Endothelial cell of umbilical vein (primary cell): ENCODE data around the gene HSH2D. TPM values are rescaled to one million over a fixed set of nuclear protein-coding genes. Genes with fewer than 3 reads are reported as not detected.
"Not testable (repeated sequence)": the region's sequence is repeated elsewhere in the genome, so short reads cannot be mapped to it uniquely, and the experiment has no call there.

Experiments
- BruUV-seq: library from RNA; stranded (reverse); fragments of 400-500 nt; replicated peaks from 2 replicates; lab custom pipeline; 2021; lab: Mats Ljungman, UMichigan
- CTCF ChIA-PET: fragments of 300-600, 350-600 bp; sonication (Branson Sonifier 250); formaldehyde crosslinking; loops from one replicate; lab custom pipeline; 2021; ENCODE audit warnings: antibody characterized with exemption, inconsistent platforms; lab: Charles Lee
- POLR2A ChIA-PET: fragments of 300-600, 350-600 bp; sonication (Branson Sonifier 250); formaldehyde crosslinking; loops from one replicate; lab custom pipeline; 2021; ENCODE audit warnings: antibody characterized with exemption, inconsistent platforms; lab: Charles Lee
- DNase-seq: peaks from one replicate; pipeline ENCODE4 v3.0.0-alpha.2; 2011; ENCODE audit warnings: low read depth, low spot score
- FAIRE-seq: peaks from 2 replicates; lab custom pipeline; 2011; peaks lifted over from hg19 to GRCh38; lab: Jason Lieb, UNC
- H2AFZ ChIP-seq: 2 replicates; pipeline ENCODE4 v1.6.0; 2012; ENCODE audit warnings: low read depth, low read length, control low read depth, inconsistent platforms
- H3K27ac ChIP-seq: 2 replicates; pipeline ENCODE4 v1.5.1; 2011; ENCODE audit warnings: low read depth, mild to moderate bottlenecking, control low read depth, low read length, moderate library complexity; ENCODE audit not compliant: insufficient read depth
- H3K27me3 ChIP-seq, 2 experiments: 2 replicates each; pipeline versions ENCODE4 v1.6.0 to v1.6.1; 2011; ENCODE audit warnings: low read length in 2 of 2, mixed read lengths in 1 of 2; ENCODE audit not compliant: control insufficient read depth in 2 of 2, insufficient read depth in 2 of 2
- H3K36me3 ChIP-seq, 2 experiments: 2 replicates in 1 of 2; 3 replicates in 1 of 2; pipeline ENCODE4 v1.5.1; 2011; ENCODE audit warnings: low read length in 2 of 2, mild to moderate bottlenecking in 1 of 2, moderate library complexity in 1 of 2; ENCODE audit not compliant: control insufficient read depth in 2 of 2, insufficient read depth in 2 of 2; ENCODE audit errors: extremely low read depth in 1 of 2
- H3K4me1 ChIP-seq: 3 replicates; pipeline ENCODE4 v1.5.1; 2011; ENCODE audit warnings: mild to moderate bottlenecking, low read length; ENCODE audit not compliant: control insufficient read depth, insufficient read depth; ENCODE audit errors: extremely low read depth
- H3K4me2 ChIP-seq: 2 replicates; pipeline ENCODE4 v1.6.1; 2011; ENCODE audit warnings: low read length, control low read depth, mixed read lengths; ENCODE audit not compliant: insufficient read depth
- H3K4me3 ChIP-seq, 3 experiments: fragments of 200-600 bp in 1 of 3; sonication (generic), shearing (Covaris generic) in 1 of 3; replicated peaks in 1 of 3; 2 replicates each; pipeline ENCODE4 v1.5.1; 2011 to 2016; ENCODE audit warnings: control low read depth in 3 of 3, low read length in 3 of 3, mild to moderate bottlenecking in 2 of 3, inconsistent platforms in 1 of 3, low read depth in 1 of 3, moderate library complexity in 1 of 3; ENCODE audit not compliant: insufficient read depth in 1 of 3
- H3K79me2 ChIP-seq: 2 replicates; pipeline ENCODE4 v1.6.0; 2012; ENCODE audit warnings: low read length, inconsistent platforms; ENCODE audit not compliant: control insufficient read depth, insufficient read depth
- H3K9ac ChIP-seq: replicated peaks from 2 replicates; pipeline ENCODE3; 2011; ENCODE audit warnings: low read length, control low read depth; ENCODE audit not compliant: insufficient read depth; ENCODE audit errors: extremely low read depth
- H3K9me1 ChIP-seq: replicated peaks from 3 replicates; pipeline ENCODE4 v1.6.0; 2011; ENCODE audit warnings: mild to moderate bottlenecking, low read length; ENCODE audit not compliant: control insufficient read depth, insufficient read depth; ENCODE audit errors: extremely low read depth
- H3K9me3 ChIP-seq: replicated peaks from 2 replicates; pipeline ENCODE4 v1.5.1; 2012; ENCODE audit warnings: low read length, inconsistent platforms; ENCODE audit not compliant: control insufficient read depth, insufficient read depth
- H4K20me1 ChIP-seq: replicated peaks from 2 replicates; pipeline ENCODE3; 2011; ENCODE audit warnings: mild to moderate bottlenecking, low read length; ENCODE audit not compliant: control insufficient read depth, insufficient read depth; ENCODE audit errors: extremely low read depth
- CTCF ChIP-seq, 2 donors: IDR thresholded peaks; 1 replicate in 1 of 2; 2 replicates in 1 of 2; pipeline ENCODE4 v1.5.1; 2011; ENCODE audit warnings: low read length in 2 of 2, mild to moderate bottlenecking in 2 of 2, moderate library complexity in 2 of 2, control low read depth in 1 of 2, inconsistent platforms in 1 of 2, low read depth in 1 of 2; ENCODE audit not compliant: insufficient read depth in 1 of 2; ENCODE audit errors: extremely low read depth in 1 of 2
- EZH2 ChIP-seq: IDR thresholded peaks from 2 replicates; pipeline ENCODE4 v1.6.1; 2012; ENCODE audit warnings: borderline replicate concordance, low read depth, mild to moderate bottlenecking, moderate library complexity, low read length, inconsistent platforms; ENCODE audit not compliant: severe bottlenecking
- FOS ChIP-seq: IDR thresholded peaks from 2 replicates; pipeline ENCODE4 v1.6.1; 2011; ENCODE audit warnings: mild to moderate bottlenecking, low read length, moderate library complexity, borderline replicate concordance; ENCODE audit not compliant: insufficient read depth
- GATA2 ChIP-seq: IDR thresholded peaks from 2 replicates; pipeline ENCODE4 v1.7.0; 2011; ENCODE audit warnings: low read depth, mild to moderate bottlenecking, moderate library complexity, mixed read lengths, low read length; ENCODE audit not compliant: insufficient read length, insufficient read depth
- JUN ChIP-seq: IDR thresholded peaks from 2 replicates; pipeline ENCODE4 v1.6.1; 2011; ENCODE audit warnings: borderline replicate concordance, low read depth; ENCODE audit not compliant: insufficient read length, insufficient read depth
- MYC ChIP-seq: IDR thresholded peaks from one replicate; pipeline ENCODE4 v1.6.1; 2011; ENCODE audit warnings: mild to moderate bottlenecking, low read depth, low read length
- POLR2A ChIP-seq: IDR thresholded peaks from 2 replicates; pipeline ENCODE4 v1.6.1; 2012; ENCODE audit warnings: low read depth, mild to moderate bottlenecking, control low read depth, low read length
- POLR2AphosphoS5 ChIP-seq: IDR thresholded peaks from 2 replicates; pipeline ENCODE4 v1.6.1; 2012; ENCODE audit warnings: low read depth, mild to moderate bottlenecking, control low read depth, low read length, moderate library complexity; ENCODE audit not compliant: insufficient read depth
- dilution Hi-C: fragments of 300-500 bp; cut with MboI; formaldehyde crosslinking; loops from one replicate; pipeline ENCODE4 v1.15.0; 2019; ENCODE audit warnings: low sequenced_read_pairs; ENCODE audit not compliant: extremely low pct_ligation_motif_present
- intact Hi-C: fragments of 100-400 bp; cut with micrococcal nuclease; formaldehyde crosslinking; loops from one replicate; pipeline ENCODE4 v1.10.0; 2022
- polyA plus RNA-seq, 4 experiments: library from polyadenylated mRNA; depleted of rRNA in 3 of 4; stranded (reverse) in 3 of 4; unstranded in 1 of 4; fragments of >200 nt; gene quantifications; 2 replicates each; pipeline versions ENCODE4 v1.2.1 to v1.2.3, GENCODE V29; 2011 to 2012; ENCODE audit warnings: missing spikeins in 1 of 4
- total RNA-seq: library from RNA; stranded (reverse); gene quantifications from 2 replicates; pipeline ENCODE4 v1.2.3, GENCODE V29; 2021
- TF ChIP-seq, protein P1 (sequence below): IDR thresholded peaks from 2 replicates; pipeline ENCODE4 v1.6.1; 2011; ENCODE audit not compliant: insufficient read depth, insufficient read length

The HSH2D gene
- total and polyA plus RNA-seq, 2 donors (not counting 3 experiments of a cell fraction or from before 2014, with no cell fraction given) = not detected

GRCh38 chr19:16119075-16119857 is 24.2 kb upstream of the HSH2D start:
- H3K9me1 ChIP-seq, BruUV-seq, H3K4me3 ChIP-seq, H3K27ac ChIP-seq, H3K4me2 ChIP-seq, CTCF ChIA-PET, intact Hi-C loops, FAIRE-seq, dilution Hi-C loops, H3K9ac ChIP-seq, H4K20me1 ChIP-seq, H3K27me3 ChIP-seq, H2AFZ ChIP-seq, H3K4me1 ChIP-seq, DNase-seq, H3K9me3 ChIP-seq: not testable (repeated sequence)
- POLR2A ChIA-PET = interaction anchor here (0.7 kb wide), 2 partner anchors 9 to 26 kb away, joined by 3 to 4 read pairs; no protein-coding TSS in a partner anchor
- Histone ChIP-seq H3K36me3 (peaks cover 6 to 39% of the 10 kb centered on the region in 2 experiments), H3K79me2 (peaks cover 20% of the 10 kb centered on the region)

- dilution Hi-C loops = no loop called here
- no peak overlapping the region for H3K9ac ChIP-seq
- FAIRE-seq (no peak), DNase-seq (no peak)
- CTCF ChIA-PET = no interaction called here
- intact Hi-C loops = no loop called here
- H3K4me2 ChIP-seq = no peak overlapping the region
- peaks cover 6 to 51% of the 10 kb centered on the region in 2 experiments for H3K36me3 ChIP-seq
- no peak overlapping the region for H3K4me3 ChIP-seq
- H3K27ac ChIP-seq = no peak overlapping the region
- H3K4me1 ChIP-seq = no peaks in the 10 kb centered on the region
- no peak for TF ChIP-seq CTCF (IDR thresholded peaks at IDR 0.05; ENCODE audit: extremely low read depth in 1 of 2, insufficient read depth in 1 of 2, low read depth in 1 of 2, low read length in 2 of 2)
- no peak for TF ChIP-seq MYC
- TF ChIP-seq FOS = no peak
- no peak for TF ChIP-seq POLR2AphosphoS5
- TF ChIP-seq JUN = no peak
- TF ChIP-seq POLR2A = no peak
- TF ChIP-seq GATA2 = no peak
- TF ChIP-seq, protein P1, sequence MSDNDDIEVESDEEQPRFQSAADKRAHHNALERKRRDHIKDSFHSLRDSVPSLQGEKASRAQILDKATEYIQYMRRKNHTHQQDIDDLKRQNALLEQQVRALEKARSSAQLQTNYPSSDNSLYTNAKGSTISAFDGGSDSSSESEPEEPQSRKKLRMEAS = no peak
- TF ChIP-seq EZH2 = no peak
- no peak overlapping the region for H2AFZ ChIP-seq
- no TSS peak for BruUV-seq
- POLR2A ChIA-PET = no interaction called here
- H3K9me3 ChIP-seq = no peaks in the 10 kb centered on the region
- H4K20me1 ChIP-seq = no peaks in the 10 kb centered on the region
- no peaks in the 10 kb centered on the region for H3K9me1 ChIP-seq
- peaks cover 6% of the 10 kb centered on the region for H3K79me2 ChIP-seq
- H3K27me3 ChIP-seq = no peaks in the 10 kb centered on the region
Observed at GRCh38 chr19:16121141-16121540, 22.3 kb upstream of the HSH2D start.
